HG03457 (cell line): ENCODE data around the gene CFAP299.
"Not testable (repeated sequence)": the region's sequence is repeated elsewhere in the genome, so short reads cannot be mapped to it uniquely, and the experiment has no call there.

Experiments
- ATAC-seq: cut with Tn5 transposase; IDR thresholded peaks from one replicate; pipeline ENCODE4 v1.9.1; 2021; ENCODE audit warnings: moderate number of reproducible peaks; ENCODE audit not compliant: unreplicated experiment

Gene CFAP299

GRCh38 chr4:80439294-80440061 is 103.9 kb downstream of the CFAP299 start:
- not testable (repeated sequence) for ATAC-seq

DNA sequence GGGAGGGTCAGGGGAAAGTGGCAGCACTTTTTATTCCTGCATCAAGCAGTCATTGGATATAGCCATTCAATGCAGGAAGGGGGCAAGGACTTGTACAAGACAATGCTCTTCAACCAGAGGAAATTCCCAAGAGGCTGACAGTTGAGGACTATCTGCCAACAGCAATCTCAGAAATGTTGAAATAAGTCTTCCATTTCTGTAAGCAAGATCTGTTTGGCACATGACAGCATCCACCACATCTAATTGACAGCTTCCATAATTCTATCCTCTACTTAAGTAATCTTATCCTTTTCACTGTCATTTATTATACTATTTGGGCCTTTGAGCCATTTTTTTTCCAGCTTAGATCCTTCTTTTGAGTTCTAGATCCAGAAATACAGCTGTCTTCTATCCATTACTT is 110.7 kb downstream of the CFAP299 start:
- no peak for ATAC-seq

- no peak for ATAC-seq
Observed at GRCh38 chr4:80446664-80447063, 111.1 kb downstream of the CFAP299 start.

GRCh38 chr4:80447493-80447892 is 112.0 kb downstream of the CFAP299 start:
- ATAC-seq: no peak

DNA sequence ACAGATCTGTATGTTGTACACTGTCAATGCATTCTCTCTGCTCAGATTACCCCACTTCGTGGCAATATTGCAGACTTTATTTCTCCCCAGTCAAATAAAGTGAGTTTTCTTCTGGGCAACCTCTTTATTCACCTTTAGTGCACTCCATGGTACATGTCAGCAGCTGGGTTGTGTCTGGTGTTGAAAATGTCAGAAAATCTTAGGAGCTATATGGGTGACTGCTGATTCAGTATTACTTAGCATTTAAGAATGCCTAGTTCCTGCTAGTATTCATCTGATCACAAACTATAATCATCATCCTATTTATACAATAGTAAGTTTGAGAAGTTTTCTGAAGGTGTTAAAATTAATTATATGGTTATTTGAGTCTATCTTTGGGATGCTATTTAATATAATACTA is 112.5 kb downstream of the CFAP299 start:
- no peak for ATAC-seq

GRCh38 chr4:80452055-80452454 is 116.5 kb downstream of the CFAP299 start:
- ATAC-seq: no peak

DNA sequence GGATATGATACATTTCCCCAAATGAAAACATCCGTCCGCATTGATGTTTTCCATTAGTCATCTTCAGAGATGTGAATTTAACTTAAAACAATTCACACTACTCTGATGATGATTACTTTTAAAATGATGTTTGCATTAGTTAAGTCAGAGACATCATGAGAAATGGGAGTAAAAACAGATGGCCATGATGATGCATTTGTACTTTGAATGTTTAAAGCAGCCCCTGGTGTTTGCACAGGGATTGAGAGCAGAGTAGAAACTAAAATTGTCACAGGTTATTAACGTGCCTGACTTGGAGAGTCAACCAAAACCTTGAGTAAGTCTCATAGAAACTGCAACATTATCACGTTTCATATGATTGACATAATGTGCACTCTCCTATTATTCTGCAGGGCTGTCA is 117.2 kb downstream of the CFAP299 start:
- no peak for ATAC-seq

GRCh38 chr4:80454040-80454439 is 118.5 kb downstream of the CFAP299 start:
- no peak for ATAC-seq

DNA sequence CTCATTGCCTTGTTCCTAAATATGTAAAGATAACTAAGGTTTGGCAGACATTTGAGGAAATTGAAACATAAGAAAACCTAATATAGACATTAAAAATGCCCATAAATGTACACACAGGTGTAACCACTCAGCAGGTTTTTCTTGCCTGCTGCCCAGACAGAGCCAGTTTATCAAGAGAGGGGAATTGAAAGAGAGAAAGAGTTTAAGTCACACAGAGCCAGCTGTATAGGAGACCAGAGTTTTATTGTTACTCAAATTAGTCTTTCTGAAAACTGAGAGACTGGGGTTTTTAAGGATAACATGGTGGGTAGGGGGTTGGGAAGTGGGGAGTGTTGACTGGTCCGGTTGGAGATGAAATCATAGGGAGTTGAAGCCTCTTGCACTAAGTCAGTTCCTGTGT is 119.0 kb downstream of the CFAP299 start:
- no peak for ATAC-seq

DNA sequence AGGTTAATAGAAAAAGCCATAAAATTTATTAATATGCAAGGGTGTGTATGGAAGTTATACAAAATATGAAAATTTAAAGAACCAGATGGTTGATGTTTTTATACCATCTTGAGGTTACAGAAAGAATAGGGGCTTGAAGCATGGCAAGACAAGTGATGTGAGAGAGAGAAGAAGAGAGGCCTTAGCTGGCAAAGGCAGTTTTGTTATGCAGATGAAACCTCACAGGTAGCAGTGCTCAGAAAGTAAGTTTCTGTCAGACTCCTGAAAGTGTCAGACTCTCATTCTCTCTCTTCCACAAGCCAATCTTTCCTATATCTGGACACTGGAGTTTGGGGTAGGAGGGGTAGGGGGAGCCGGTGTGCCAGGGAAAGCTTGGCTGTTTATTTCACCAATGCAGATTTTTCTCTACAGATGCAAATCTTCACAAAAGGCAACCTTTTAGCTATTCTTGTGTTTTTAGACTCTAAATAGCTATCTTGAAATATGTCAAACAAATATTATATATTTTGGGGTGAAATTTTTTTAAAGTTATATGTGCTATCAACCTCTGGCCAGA is 124.5 kb downstream of the CFAP299 start:
- no peak for ATAC-seq

DNA sequence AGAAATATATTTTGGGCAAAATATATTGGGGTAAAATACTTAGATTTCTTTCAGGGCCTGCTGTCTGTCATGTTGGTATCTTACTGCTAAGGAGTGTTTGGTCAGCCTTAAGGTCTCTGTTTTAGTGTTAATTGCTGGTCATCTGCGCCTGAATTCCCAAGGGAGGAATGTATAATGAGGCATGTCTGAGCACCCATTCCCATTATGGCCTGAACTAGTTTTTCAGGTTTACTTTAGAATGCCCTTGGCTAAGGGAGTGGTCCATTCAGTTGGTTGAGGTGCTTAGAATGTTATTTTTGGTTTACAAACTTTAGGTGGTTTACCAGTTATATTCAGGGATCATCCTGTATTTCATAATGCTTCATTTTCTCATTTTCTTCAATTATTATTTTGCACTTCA is 125.9 kb downstream of the CFAP299 start:
- no peak for ATAC-seq

DNA sequence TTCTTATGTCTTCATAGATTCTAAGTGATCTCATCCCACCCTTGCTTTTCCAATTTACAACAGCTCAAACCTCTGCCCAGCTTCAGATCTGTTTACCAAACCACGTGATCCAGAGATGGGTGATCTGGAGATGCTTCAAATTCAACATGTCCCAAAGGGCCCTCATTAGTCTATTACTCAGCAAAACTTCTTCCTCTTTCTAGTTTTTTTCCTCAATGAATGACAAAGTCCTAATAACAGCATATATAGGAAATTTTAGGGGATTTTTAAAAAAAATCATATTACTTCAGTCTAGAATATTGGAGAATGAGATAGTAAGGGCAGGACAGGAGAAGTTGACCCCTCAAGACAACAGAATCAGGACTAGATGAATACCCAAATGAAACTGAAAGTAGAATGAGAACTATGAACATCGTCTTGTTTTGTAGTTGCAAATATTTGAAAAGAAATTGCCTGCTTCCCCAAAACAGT is 127.1 kb downstream of the CFAP299 start:
- no peak for ATAC-seq

- no peak for ATAC-seq
Observed at GRCh38 chr4:80463509-80463908, 128.0 kb downstream of the CFAP299 start.

- no peak for ATAC-seq
Observed at GRCh38 chr4:80465238-80465637, 129.7 kb downstream of the CFAP299 start.

- ATAC-seq: no peak
Observed at GRCh38 chr4:80465736-80466135, 130.2 kb downstream of the CFAP299 start.

GRCh38 chr4:80466618-80467017 is 131.1 kb downstream of the CFAP299 start:
- no peak for ATAC-seq

- no peak for ATAC-seq
Observed at GRCh38 chr4:80471756-80472155, 136.2 kb downstream of the CFAP299 start.

- ATAC-seq: no peak
Observed at GRCh38 chr4:80475236-80475635, 139.7 kb downstream of the CFAP299 start.

DNA sequence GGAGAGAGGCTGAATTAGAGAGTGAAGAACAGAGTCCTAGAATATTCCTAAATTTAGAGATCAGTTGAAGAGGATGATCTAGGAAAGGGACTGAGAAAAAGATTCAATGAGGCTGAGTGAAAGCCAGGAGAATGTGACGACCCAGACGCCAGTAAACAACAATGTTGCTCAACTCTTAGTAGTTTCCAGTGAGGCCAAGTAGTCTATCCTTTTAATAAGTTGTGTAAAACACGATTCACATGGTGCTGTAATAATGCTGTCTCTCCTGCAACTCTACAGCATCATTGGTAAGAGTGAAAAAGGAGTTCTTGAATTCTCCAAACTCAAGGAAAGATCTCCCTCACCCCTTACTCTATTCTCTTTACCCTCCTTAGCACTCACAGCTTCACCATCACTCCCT is 140.3 kb downstream of the CFAP299 start:
- ATAC-seq: no peak

- ATAC-seq: no peak
Observed at GRCh38 chr4:80484712-80485111, 149.2 kb downstream of the CFAP299 start.

- no peak for ATAC-seq
Observed at GRCh38 chr4:80486603-80487002, 151.1 kb downstream of the CFAP299 start.

- no peak for ATAC-seq
Observed at GRCh38 chr4:80489798-80490197, 154.3 kb downstream of the CFAP299 start.

DNA sequence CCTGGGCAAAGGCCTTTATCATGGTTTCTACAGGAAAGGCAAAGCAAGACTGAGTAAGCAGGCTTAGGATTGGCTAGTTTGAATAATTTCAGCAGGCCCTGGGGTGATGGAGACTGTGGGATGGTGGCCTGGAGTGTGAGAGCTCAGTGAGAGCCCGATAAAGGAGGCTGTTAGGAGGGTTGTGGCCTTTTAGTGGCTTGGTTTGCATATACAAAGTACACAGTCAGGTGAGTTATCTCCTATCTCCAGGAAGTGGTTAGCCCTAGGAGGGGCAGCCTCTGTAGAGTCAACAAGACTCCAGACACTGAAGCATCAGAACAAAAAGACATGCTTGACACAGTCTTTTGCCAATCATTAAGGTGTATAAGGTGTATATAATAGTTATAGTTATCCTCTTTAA is 157.2 kb downstream of the CFAP299 start:
- ATAC-seq: peak; percentile 62
